SU-DHL-6 (cell line): ENCODE data around the gene RNF121.

ENCODE experiments used
- H2AFZ ChIP-seq: fragments of 200-600 bp; sonication (generic); 2 replicates; pipeline ENCODE4 v1.6.1; 2014; ENCODE audit warnings: low read depth, mild to moderate bottlenecking, moderate library complexity, mixed read lengths, antibody characterized with exemption, low read length; ENCODE audit not compliant: severe bottlenecking
- H3F3A ChIP-seq: fragments of 200-600 bp; shearing (Covaris generic); 2 replicates; pipeline ENCODE4 v1.6.0; 2016; ENCODE audit warnings: antibody characterized with exemption, mild to moderate bottlenecking; ENCODE audit not compliant: insufficient read depth
- H3K27ac ChIP-seq: fragments of 200-600 bp; sonication (generic); 2 replicates; pipeline ENCODE4 v1.5.1; 2016; ENCODE audit warnings: low read depth, mild to moderate bottlenecking, low read length, moderate library complexity, mixed read lengths
- H3K27me3 ChIP-seq: fragments of 200-600 bp; sonication (generic), shearing (Covaris generic); 2 replicates; pipeline ENCODE4 v1.6.0; 2014; ENCODE audit warnings: mild to moderate bottlenecking, low read length
- H3K36me3 ChIP-seq: fragments of 200-600 bp; sonication (generic); 2 replicates; pipeline ENCODE4 v1.6.1; 2014; ENCODE audit warnings: mild to moderate bottlenecking, low read length, mixed read lengths
- H3K4me2 ChIP-seq: fragments of 300-600, 200-600 bp; shearing (Covaris generic), sonication (generic); 2 replicates; pipeline ENCODE4 v1.6.0; 2014; ENCODE audit warnings: low read length, low read depth, mild to moderate bottlenecking; ENCODE audit not compliant: poor library complexity, severe bottlenecking
- H3K4me3 ChIP-seq: fragments of 200-600 bp; sonication (generic); 2 replicates; pipeline ENCODE4 v1.5.1; 2014; ENCODE audit warnings: antibody characterized with exemption, low read length, mild to moderate bottlenecking, mixed read lengths; ENCODE audit not compliant: insufficient read depth, poor library complexity, severe bottlenecking
- H3K79me2 ChIP-seq: fragments of 200-600 bp; sonication (generic); 2 replicates; pipeline ENCODE4 v1.6.1; 2014; ENCODE audit warnings: mild to moderate bottlenecking, low read length, moderate library complexity; ENCODE audit not compliant: insufficient read depth
- H3K9ac ChIP-seq: fragments of 200-600 bp; sonication (generic); 2 replicates; pipeline ENCODE4 v1.7.0; 2014; ENCODE audit warnings: mild to moderate bottlenecking, low read length
- H3K9me2 ChIP-seq: fragments of 200-600 bp; sonication (generic); replicated peaks from 2 replicates; pipeline ENCODE4 v1.6.1; 2014; ENCODE audit warnings: low read length; ENCODE audit not compliant: insufficient read depth
- H3K9me3 ChIP-seq: fragments of 200-600 bp; sonication (generic); 2 replicates; pipeline ENCODE4 v1.6.1; 2014; ENCODE audit warnings: low read length, mixed read lengths; ENCODE audit not compliant: insufficient read depth
- H4K20me1 ChIP-seq: fragments of 200-600 bp; sonication (generic); 2 replicates; pipeline ENCODE4 v1.6.1; 2014; ENCODE audit warnings: low read depth, mild to moderate bottlenecking, antibody characterized with exemption, low read length, moderate library complexity, mixed read lengths
- CTCF ChIP-seq: fragments of 200-600 bp; sonication (generic); IDR thresholded peaks from one replicate; pipeline ENCODE4 v1.5.1; 2017; ENCODE audit warnings: antibody characterized with exemption, mild to moderate bottlenecking, low read length, moderate library complexity; ENCODE audit not compliant: insufficient read depth, poor library complexity, severe bottlenecking
- EZH2phosphoT487 ChIP-seq: fragments of 200-600 bp; sonication (generic), shearing (Covaris generic); conservative IDR thresholded peaks from 2 replicates; pipeline ENCODE4 v1.6.1; 2018; ENCODE audit warnings: mild to moderate bottlenecking, antibody characterized with exemption, low read length, moderate library complexity, mixed read lengths

RNF121 gene

DNA sequence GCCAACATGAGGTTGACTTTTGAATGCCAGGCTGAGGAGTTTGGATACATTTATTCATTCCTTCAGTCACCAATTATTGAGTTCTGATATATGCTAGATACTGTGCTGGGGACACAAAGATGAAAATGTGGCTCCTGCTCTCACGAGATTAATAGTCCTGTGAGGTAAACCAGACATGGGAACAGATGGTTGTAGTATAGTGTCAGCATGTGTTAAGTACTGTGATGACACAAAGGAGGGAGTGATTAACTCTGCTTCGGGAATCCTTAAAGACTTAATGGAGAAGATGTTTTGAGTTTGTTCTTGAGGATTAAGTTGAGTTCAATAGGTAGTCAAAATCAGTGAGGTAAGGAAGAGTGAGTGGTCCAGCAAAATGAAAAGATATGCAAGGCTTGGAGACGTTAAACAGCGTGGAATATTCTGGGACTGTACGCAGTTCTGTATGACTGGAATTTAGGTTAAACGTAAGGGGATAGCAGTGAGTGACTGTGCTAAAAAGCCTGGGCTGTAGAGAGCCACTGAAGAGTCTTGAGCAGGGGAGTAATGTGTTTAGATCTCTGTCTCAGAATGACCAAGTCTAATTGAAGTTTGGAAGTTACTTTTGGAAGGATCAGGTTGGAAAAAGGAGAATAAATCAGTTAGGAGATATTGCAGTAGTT, 11.8 kb downstream of the RNF121 start:
- TF ChIP-seq EZH2phosphoT487, result no peak
- TF ChIP-seq CTCF, result no peak

GRCh38 chr11:71946144-71946571, 17.3 kb downstream of the RNF121 start:
- no peaks in the 10 kb centered on the region for H3K27me3 ChIP-seq
- no peaks in the 10 kb centered on the region for H3K9me3 ChIP-seq
- peaks cover 23% of the 10 kb centered on the region for H3K79me2 ChIP-seq
- no peaks in the 10 kb centered on the region for H3F3A ChIP-seq
- H4K20me1 ChIP-seq, result no peaks in the 10 kb centered on the region
- no peak overlapping the region for H3K27ac ChIP-seq
- H2AFZ ChIP-seq, result no peak overlapping the region
- H3K36me3 ChIP-seq, result no peaks in the 10 kb centered on the region
- no peak overlapping the region for H3K9ac ChIP-seq
- H3K4me3 ChIP-seq, result no peak overlapping the region
- TF ChIP-seq EZH2phosphoT487, result no peak
- no peak for TF ChIP-seq CTCF
- H3K9me2 ChIP-seq, result no peaks in the 10 kb centered on the region
- H3K4me2 ChIP-seq, result no peak overlapping the region

More for the DNA sequence above, 11.8 kb downstream of the RNF121 start:
- no peaks in the 10 kb centered on the region for H3F3A ChIP-seq
- peaks cover 33% of the 10 kb centered on the region; the same call in 1 of the 2 replicates for H3K79me2 ChIP-seq
- H3K36me3 ChIP-seq, result no peaks in the 10 kb centered on the region
- no peak overlapping the region for H3K4me2 ChIP-seq
- no peaks in the 10 kb centered on the region for H3K27me3 ChIP-seq
- no peaks in the 10 kb centered on the region for H4K20me1 ChIP-seq
- H3K9me2 ChIP-seq, result no peaks in the 10 kb centered on the region
- no peak overlapping the region for H2AFZ ChIP-seq
- H3K9ac ChIP-seq, result no peak overlapping the region
- no peak overlapping the region for H3K27ac ChIP-seq
- H3K4me3 ChIP-seq, result no peak overlapping the region
- no peaks in the 10 kb centered on the region for H3K9me3 ChIP-seq

DNA sequence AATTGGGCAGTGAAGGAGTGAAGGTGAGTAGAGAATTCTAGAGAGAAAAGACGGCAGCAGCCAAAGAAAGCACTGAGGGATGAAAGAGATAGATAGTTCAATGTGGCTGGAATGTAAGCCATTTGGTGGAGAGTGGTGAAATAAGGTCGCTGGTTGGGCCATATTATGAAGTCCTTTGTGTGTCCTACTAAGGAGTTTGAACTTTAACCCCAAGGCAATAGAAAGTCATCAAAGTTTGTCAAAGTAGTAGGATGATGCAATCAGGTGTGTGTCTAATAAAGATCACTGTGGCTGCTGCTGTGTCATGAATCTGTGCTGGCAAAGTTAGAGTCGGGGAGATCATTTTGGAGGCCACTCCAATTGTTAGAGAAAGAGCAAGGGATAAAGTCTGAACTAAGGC, 18.7 kb downstream of the RNF121 start:
- peaks cover 19% of the 10 kb centered on the region for H3K79me2 ChIP-seq
- H3K27me3 ChIP-seq, result no peaks in the 10 kb centered on the region
- H3K27ac ChIP-seq, result no peak overlapping the region
- H3K36me3 ChIP-seq, result no peaks in the 10 kb centered on the region
- H3K4me2 ChIP-seq, result no peak overlapping the region
- H3K9me3 ChIP-seq, result no peaks in the 10 kb centered on the region
- H3K9me2 ChIP-seq, result no peaks in the 10 kb centered on the region
- no peaks in the 10 kb centered on the region for H3F3A ChIP-seq
- H3K4me3 ChIP-seq, result no peak overlapping the region
- H3K9ac ChIP-seq, result no peak overlapping the region
- H4K20me1 ChIP-seq, result no peaks in the 10 kb centered on the region
- TF ChIP-seq CTCF (no peak), EZH2phosphoT487 (no peak)
- no peak overlapping the region for H2AFZ ChIP-seq
